Epithelial cell of proximal tubule (primary cell): ENCODE measurements around the gene TTC28. TPM values are rescaled to one million over a fixed set of nuclear protein-coding genes. Genes with fewer than 3 reads are reported as not detected.
"Not testable (repeated sequence)": the region's sequence is repeated elsewhere in the genome, so short reads cannot be mapped to it uniquely, and the experiment has no call there.

Source experiments
- DNase-seq: peaks from one replicate; pipeline ENCODE4 v3.0.0-alpha.2; 2011; ENCODE audit warnings: low read depth
- H3K4me3 ChIP-seq: 2 replicates; pipeline ENCODE4 v1.5.1; 2011; ENCODE audit warnings: low read depth, mild to moderate bottlenecking, low read length
- total RNA-seq: library from RNA; depleted of rRNA; stranded (reverse); fragments of >200 nt; gene quantifications from 2 replicates; pipeline ENCODE4 v1.2.3, GENCODE V29; 2015
- TF ChIP-seq, protein P1 (sequence below): conservative IDR thresholded peaks from 2 replicates; pipeline ENCODE4 v1.5.1; 2012; ENCODE audit warnings: low read depth, mild to moderate bottlenecking, low read length

Gene TTC28
- total RNA-seq, 1 donor from 2014 or later = 3.7 TPM

GRCh38 chr22:28505416-28506149 is 174.1 kb downstream of the TTC28 start:
- peak overlapping the region; percentile 48 for H3K4me3 ChIP-seq
- peak; percentile 49 for DNase-seq
- TF ChIP-seq, protein P1, sequence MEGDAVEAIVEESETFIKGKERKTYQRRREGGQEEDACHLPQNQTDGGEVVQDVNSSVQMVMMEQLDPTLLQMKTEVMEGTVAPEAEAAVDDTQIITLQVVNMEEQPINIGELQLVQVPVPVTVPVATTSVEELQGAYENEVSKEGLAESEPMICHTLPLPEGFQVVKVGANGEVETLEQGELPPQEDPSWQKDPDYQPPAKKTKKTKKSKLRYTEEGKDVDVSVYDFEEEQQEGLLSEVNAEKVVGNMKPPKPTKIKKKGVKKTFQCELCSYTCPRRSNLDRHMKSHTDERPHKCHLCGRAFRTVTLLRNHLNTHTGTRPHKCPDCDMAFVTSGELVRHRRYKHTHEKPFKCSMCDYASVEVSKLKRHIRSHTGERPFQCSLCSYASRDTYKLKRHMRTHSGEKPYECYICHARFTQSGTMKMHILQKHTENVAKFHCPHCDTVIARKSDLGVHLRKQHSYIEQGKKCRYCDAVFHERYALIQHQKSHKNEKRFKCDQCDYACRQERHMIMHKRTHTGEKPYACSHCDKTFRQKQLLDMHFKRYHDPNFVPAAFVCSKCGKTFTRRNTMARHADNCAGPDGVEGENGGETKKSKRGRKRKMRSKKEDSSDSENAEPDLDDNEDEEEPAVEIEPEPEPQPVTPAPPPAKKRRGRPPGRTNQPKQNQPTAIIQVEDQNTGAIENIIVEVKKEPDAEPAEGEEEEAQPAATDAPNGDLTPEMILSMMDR = no peak

GRCh38 chr22:28500006-28500405 is 179.6 kb downstream of the TTC28 start:
- H3K4me3 ChIP-seq = no peak overlapping the region
- no peak for DNase-seq
- TF ChIP-seq, protein P1 = no peak

- TF ChIP-seq, protein P1 = no peak
- no peak for DNase-seq
- H3K4me3 ChIP-seq = no peak overlapping the region
Measured at GRCh38 chr22:28498044-28498443, 181.6 kb downstream of the TTC28 start.

- DNase-seq = no peak
- TF ChIP-seq, protein P1 = no peak
- no peak overlapping the region for H3K4me3 ChIP-seq
Measured at GRCh38 chr22:28497188-28497587, 182.5 kb downstream of the TTC28 start.

DNA sequence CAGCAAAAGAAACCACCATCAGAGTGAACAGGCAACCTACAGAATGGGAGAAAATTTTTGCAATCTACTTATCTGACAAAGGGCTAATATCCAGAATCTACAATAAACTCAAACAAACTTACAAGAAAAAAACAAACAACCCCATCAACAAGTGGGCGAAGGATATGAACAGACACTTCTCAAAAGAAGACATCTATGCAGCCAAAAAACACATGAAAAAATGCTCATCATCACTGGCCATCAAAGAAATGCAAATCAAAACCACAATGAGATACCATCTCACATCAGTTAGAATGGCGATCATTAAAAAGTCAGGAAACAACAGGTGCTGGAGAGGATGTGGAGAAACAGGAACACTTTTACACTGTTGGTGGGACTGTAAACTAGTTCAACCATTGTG is 188.4 kb downstream of the TTC28 start:
- DNase-seq, H3K4me3 ChIP-seq: not testable (repeated sequence)

- TF ChIP-seq, protein P1 = no peak
- H3K4me3 ChIP-seq = no peak overlapping the region
- DNase-seq = no peak
Measured at GRCh38 chr22:28488825-28489224, 190.8 kb downstream of the TTC28 start.

- TF ChIP-seq, protein P1 = no peak
- no peak for DNase-seq
- H3K4me3 ChIP-seq = no peak overlapping the region
Measured at GRCh38 chr22:28484662-28485061, 195.0 kb downstream of the TTC28 start.
